Posterior vena cava (tissue), 2 donors: Measurements from ENCODE around the gene CDC5L. TPM values are rescaled to one million over a fixed set of nuclear protein-coding genes. Genes with fewer than 3 reads are reported as not detected.

Source experiments
- microRNA-seq, 2 donors: library from miRNA; unstranded; fragments of <30 nt; microRNA quantifications; one replicate each; pipeline ENCODE4 v1.2.0, GENCODE V29; 2020 to 2021; ENCODE audit warnings: borderline microRNAs expressed in 2 of 2
- total RNA-seq, 2 donors: library from RNA; stranded (reverse); fragmentation: NEBNext Ultra II Directional; extraction: Animal tissue kit (Norgen Biotek cat#: 25700); gene quantifications; one replicate each; pipeline ENCODE4 v1.2.1, GENCODE V29; 2021
- donor health status: DM: yes; HTN: yes; CAD: no.
- donor health status: DM: yes; HTN: yes; CAD: no.

CDC5L gene
- total RNA-seq, 2 donors from 2014 or later: 19.1 to 25.1 TPM

Small RNA genes lying within 50 kb of the gene (microRNA-seq; reads per million reads assigned to microRNA genes)
- 0 reads per million in 2 donors for gene MIR4642

Other genes starting within 250 kb of the CDC5L start
- 1 to 10 TPM in 1 of 2 donors, under 1 TPM in 1; 0.24 to 1.5 TPM for gene CAPN11, start 228.9 kb upstream of the CDC5L start, total RNA-seq
- 1 to 10 TPM in 1 of 2 donors, not detected in 1; 1.5 TPM for gene MYMX, start 170.8 kb upstream of the CDC5L start, total RNA-seq
- 10 to 100 TPM; 76.5 to 80.0 TPM for gene SLC29A1, start 164.1 kb upstream of the CDC5L start, total RNA-seq
- gene HSP90AB1, start 140.6 kb upstream of the CDC5L start, total RNA-seq: 100 to 1,000 TPM; 414 to 463 TPM
- gene SLC35B2, start 130.2 kb upstream of the CDC5L start, total RNA-seq: 10 to 100 TPM; 23.1 to 28.9 TPM
- gene NFKBIE, start 122.2 kb upstream of the CDC5L start, total RNA-seq: 1 to 10 TPM; 4.5 to 6.7 TPM
- gene TMEM151B, start 117.3 kb upstream of the CDC5L start, total RNA-seq: not detected
- gene AARS2, start 74.4 kb upstream of the CDC5L start, total RNA-seq: 1 to 10 TPM; 5.9 to 7.7 TPM
- not detected for gene SPATS1, start 45.1 kb upstream of the CDC5L start, total RNA-seq